Astrocyte of the spinal cord (primary cell): ENCODE data around the gene UBE2O.

Experiments used
- DNase-seq: peaks from one replicate; pipeline ENCODE4 v3.0.0; 2011; ENCODE audit warnings: low read depth, low spot score
- H3K4me3 ChIP-seq: 2 replicates; pipeline ENCODE4 v1.5.1; 2011; ENCODE audit warnings: low read depth, mild to moderate bottlenecking, low read length, moderate library complexity
- CTCF ChIP-seq: IDR thresholded peaks from 2 replicates; pipeline ENCODE4 v1.5.1; 2012; ENCODE audit warnings: low read depth, mild to moderate bottlenecking, low read length, inconsistent platforms
- in situ Hi-C: cut with HindIII; loops from 2 replicates; pipeline ENCODE4 v1.10.0; 2017; ENCODE audit warnings: low sequenced_read_pairs

UBE2O gene

GRCh38 chr17:76371656-76372628, 81.0 kb downstream of the UBE2O start:
- no peak for TF ChIP-seq CTCF
- no peak overlapping the region for H3K4me3 ChIP-seq
- in situ Hi-C loops, result no loop called here
- DNase-seq, result peak; percentile 97

GRCh38 chr17:76370261-76370993, 82.5 kb downstream of the UBE2O start:
- peak; percentile 62 for TF ChIP-seq CTCF
- no peak overlapping the region for H3K4me3 ChIP-seq
- in situ Hi-C loops, result no loop called here
- peak; percentile 95 for DNase-seq

- no peak overlapping the region for H3K4me3 ChIP-seq
- no peak for TF ChIP-seq CTCF
- in situ Hi-C loops, result no loop called here
- DNase-seq, result no peak
Measured at GRCh38 chr17:76369804-76370203, 83.1 kb downstream of the UBE2O start.

GRCh38 chr17:76369379-76369778, 83.6 kb downstream of the UBE2O start:
- DNase-seq, result no peak
- no peak for TF ChIP-seq CTCF
- H3K4me3 ChIP-seq, result no peak overlapping the region
- in situ Hi-C loops, result no loop called here

- in situ Hi-C loops, result no loop called here
- no peak overlapping the region for H3K4me3 ChIP-seq
- no peak for DNase-seq
- no peak for TF ChIP-seq CTCF
Measured at GRCh38 chr17:76368545-76368944, 84.4 kb downstream of the UBE2O start.

GRCh38 chr17:76367642-76368041, 85.3 kb downstream of the UBE2O start:
- in situ Hi-C loops, result no loop called here
- no peak for TF ChIP-seq CTCF
- no peak overlapping the region for H3K4me3 ChIP-seq
- no peak for DNase-seq
